T-helper 1 cell treated with Interleukin-12 subunit alpha and Interleukin-12 subunit beta and Interleukin-4 antibody, amounts not matched to agents 30 ng/mL and 1 ng/mL, for 36 hours (primary cell): Measurements from ENCODE around the gene TMEM163. TPM values are rescaled to one million over a fixed set of nuclear protein-coding genes. Genes with fewer than 3 reads are reported as not detected.

Experiments used
- intact Hi-C: fragments of 100-400 bp; cut with micrococcal nuclease; formaldehyde crosslinking; loops from one replicate; pipeline ENCODE4 v1.15.1; 2024
- total RNA-seq: library from RNA; stranded (reverse); gene quantifications from 2 replicates; pipeline ENCODE4 v1.2.3, GENCODE V29; 2022

The TMEM163 gene
- total RNA-seq, 1 donor from 2014 or later, result 0.29 TPM

DNA sequence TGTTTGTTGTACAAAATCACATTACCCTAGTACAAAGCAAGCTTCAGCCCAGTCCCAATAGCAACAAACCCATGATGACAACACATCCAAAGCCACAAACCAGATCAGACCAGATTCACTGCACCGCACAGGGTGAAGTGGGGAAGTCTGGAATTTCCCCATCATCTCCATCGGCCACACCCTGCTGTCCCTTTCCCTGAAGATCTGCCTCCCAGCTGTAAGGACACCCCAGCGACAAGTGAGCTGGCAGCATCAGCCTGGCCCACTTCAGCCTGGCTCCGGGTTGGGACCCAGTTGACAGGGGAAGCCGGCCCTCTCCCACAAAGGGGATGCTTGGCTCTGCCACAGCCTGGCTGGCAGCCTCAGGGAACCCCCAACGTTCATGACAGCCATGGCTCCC, 257.3 kb downstream of the TMEM163 start:
- intact Hi-C loops, result no loop called here

DNA sequence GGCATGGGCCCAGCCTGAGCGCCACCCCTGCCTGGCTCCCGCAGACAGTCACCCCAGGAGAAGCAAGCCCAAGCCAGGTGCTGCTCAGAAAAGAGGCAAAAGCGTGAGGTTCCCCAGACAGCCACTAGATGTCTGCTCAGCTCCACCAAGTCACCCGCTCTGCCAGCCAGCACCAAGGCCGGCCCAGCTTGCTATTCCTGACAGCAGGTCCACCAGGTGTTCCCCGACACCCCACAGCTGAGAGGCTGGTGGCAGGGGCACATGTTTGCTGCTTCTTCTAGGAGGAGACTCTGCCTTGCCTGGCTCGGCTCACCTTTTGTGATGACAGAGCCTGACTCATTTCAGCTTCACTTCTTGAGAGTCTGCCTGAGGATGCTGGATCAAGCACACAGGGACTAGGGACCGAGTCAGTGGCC, 258.2 kb downstream of the TMEM163 start:
- intact Hi-C loops, result no loop called here

DNA sequence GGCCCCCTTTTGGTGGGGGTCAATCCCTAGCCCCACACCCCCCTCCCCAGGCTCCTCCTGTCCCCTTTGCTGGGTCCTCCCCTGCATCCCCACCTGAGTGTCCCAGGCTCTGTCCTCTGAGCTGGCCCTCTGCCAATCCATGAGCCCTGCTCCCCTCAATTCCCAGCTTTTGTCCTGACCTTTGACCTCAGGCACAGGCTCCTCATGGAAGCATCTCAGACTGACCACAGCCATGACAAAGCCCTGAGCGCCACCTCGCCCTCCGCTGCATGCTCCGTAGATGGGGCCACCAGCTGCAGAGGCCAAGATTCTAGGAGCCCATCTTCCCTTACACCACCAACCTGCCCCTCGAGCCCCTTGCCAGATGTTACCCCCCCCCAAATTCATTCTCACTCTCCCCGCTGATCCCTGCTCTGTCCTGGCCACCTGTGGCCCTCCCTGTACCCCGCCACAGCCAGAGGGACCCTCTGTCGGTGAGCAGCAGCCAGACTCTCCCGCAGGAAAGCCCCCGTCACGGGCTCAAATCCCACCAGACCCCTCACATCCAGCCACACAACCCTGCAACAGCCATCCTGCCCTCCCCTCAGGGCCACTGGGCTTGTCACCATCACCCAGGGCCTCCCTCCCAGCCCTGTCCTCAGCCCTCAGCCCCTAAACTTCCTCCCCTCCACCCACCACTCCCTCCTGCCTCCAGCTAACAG, 258.9 kb downstream of the TMEM163 start:
- intact Hi-C loops, result no loop called here

DNA sequence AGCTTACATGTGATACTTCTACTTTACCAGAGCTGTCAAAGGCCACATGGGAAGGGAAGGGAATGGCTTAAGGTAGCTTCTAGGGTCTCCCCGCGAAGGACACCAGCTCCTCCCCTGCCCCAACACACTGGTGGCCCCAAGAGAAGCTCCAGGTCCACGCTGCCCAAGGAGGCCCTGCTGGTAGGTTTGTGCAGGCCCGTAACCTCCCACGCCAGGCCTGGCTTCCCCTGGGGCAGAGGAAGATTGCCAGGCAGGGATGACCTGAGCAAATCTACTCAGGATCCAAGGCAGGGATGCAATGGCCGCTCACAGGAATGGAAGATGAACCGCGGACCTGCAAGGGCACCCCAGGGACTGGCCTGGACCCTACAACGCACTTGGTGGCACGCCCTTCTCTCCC, 259.9 kb downstream of the TMEM163 start:
- intact Hi-C loops, result no loop called here

DNA sequence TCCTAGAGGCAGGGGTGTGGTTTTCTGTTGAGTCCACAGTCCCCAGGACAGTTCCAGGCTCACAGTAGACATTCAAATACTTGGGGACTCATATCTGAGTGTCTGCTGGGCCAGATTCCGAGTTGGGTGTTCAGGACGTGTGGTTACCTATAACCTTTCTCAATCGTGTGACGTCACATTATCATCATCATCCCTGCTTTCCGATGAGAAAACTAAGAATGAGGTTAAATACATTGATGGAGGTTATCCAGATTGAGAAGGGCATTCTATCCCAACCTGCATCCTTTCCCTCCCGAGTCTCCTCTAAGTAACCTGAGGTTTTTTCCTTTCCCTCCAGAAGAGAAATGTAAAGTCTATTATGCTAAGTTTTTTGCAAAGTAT, 260.3 kb downstream of the TMEM163 start:
- intact Hi-C loops, result no loop called here

DNA sequence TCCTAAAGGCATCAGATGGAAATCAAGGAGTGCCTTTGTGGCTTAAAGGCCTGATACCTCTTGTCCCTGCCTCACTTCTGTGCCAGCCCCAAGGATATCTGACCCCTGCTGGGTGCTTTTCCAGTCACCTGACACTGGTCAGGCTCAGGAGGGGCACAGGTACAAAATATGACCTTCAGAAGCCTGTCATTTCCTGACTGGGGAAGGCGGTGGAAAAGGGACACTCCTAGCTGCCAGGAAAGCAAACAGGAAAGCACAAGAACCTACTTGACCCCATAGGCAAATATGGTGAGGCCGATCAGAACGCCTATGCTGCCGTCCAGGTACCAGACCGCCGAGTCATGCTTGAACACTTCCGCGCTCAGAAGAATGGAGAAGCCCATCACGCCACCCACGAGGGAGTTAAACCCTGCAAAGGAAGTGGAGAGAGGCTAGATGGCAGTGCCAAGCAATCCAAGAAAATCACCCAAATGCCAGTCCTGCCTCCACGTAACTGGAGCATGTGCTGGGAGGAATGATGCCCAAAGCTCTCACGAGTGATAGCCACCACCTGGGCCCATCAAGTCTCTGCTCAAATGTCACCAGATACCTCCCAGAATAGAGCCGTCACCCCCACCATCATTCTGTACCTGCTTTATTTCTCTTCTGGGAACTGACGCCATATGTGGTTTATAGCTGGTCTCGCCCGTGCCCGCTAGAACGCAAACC, 260.9 kb downstream of the TMEM163 start:
- intact Hi-C loops, result no loop called here

DNA sequence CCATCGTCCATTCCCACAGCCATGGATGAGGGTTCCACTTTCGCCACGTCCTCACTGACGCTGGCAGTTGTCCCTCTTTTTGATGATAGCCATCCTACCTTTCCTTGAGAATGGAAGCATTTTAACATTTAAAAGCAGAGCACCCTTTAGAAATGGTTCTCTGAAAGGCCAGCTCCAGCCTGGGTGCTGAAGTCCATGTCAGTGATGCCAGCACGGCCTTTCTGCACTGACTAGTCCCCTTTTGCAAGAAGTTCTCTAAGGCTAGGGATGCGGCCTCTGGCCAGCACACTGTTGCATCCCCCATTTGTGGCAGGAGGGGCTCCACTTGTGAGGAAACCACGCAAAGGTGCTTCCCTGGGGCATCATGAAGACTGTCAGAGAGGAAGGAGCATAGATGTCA, 261.4 kb downstream of the TMEM163 start:
- intact Hi-C loops, result no loop called here

DNA sequence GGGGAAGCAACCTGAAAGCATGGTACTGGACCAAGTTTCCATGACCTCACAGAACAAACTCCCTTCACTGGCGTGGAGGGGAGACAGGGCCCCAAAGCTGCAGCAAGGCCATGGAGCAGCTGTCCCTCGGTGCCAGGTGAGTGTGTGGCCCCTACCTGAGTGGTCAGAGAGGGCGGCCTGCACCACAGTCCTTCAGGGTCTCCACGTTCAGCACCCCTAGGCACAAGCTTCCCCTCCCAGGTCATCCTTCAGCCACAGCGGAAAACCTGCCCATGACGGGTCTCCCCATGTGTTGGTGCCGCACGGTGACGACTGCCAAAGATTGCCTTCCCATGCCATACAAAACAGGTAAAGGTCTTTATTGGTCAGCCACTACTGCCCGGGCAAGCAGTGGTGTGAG, 263.4 kb downstream of the TMEM163 start:
- intact Hi-C loops, result no loop called here

DNA sequence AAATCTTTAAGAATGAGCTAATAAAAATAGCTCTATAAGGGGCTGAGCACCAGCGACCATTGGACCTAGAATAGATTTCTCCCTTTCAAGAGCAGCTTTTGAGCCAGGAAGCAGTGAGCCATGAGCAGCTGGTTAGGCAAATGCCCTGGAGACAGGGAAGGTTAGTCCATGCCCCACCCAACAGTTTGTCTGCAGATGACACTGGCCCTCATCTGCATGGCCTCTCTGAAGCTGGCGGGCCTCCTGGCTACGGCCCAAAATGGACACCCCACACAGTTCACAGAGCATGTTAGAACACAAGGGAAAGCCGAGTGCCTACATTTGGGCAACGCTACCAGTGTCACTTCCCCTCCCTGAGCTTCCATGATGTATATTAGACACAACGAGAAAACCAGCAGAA, 263.9 kb downstream of the TMEM163 start:
- intact Hi-C loops, result no loop called here

DNA sequence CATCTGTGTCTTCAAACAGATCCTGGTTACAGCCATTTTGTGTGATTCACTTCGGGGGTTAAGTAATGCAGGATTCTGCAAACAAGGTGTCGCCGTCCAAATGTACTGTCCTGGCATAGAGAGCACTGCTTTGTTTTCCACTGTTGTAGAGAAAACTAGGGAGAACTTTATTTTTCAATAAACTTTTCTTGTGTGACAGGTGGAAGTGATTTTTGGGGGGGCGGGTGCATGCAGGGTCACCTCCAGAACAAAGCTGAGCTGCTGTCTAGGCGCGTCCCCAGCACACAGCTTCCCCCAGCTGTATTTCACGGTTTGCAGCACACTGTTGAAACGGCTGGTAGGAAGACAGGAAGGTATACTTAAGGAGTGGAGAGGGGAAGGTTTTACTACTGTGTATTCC, 264.4 kb downstream of the TMEM163 start:
- intact Hi-C loops, result no loop called here

DNA sequence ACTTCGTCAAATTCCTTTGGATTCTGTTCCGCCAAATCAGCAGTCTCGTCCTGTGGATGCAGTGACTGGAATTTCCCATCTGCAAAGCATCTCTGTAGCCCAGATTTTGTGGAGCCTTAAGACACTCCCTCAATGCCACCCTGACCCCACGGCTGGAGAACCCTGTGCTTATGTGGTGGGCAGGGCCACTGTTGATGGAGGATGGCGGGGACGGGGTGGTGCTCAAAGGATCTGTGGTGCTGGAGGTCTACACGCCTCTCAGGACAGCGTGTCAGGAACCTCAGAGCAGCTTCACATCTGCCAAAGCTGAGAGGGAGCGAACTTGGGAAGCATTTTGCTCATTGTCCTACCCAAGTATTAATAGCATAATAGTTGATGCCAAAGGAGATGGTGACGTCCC, 264.8 kb downstream of the TMEM163 start:
- intact Hi-C loops, result no loop called here

DNA sequence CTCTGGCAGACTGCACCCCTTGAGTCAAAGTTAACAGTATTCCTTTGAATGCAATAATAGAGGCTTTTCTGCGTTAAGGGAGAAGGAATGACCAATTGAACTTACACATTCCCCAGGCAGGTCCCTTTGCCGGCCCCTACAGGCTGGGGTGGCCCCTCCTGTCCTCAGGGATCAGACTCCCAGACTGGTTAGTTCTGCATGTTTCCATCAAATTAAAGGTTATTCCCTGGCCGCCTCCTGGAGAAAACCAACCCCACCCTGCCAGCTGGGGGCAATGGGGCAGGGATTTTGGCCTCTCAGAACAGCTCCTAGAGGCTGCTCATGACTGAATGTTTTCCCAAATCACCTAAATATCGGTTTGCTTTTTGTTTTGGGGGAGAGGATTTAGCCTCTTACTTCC, 265.3 kb downstream of the TMEM163 start:
- intact Hi-C loops, result no loop called here

DNA sequence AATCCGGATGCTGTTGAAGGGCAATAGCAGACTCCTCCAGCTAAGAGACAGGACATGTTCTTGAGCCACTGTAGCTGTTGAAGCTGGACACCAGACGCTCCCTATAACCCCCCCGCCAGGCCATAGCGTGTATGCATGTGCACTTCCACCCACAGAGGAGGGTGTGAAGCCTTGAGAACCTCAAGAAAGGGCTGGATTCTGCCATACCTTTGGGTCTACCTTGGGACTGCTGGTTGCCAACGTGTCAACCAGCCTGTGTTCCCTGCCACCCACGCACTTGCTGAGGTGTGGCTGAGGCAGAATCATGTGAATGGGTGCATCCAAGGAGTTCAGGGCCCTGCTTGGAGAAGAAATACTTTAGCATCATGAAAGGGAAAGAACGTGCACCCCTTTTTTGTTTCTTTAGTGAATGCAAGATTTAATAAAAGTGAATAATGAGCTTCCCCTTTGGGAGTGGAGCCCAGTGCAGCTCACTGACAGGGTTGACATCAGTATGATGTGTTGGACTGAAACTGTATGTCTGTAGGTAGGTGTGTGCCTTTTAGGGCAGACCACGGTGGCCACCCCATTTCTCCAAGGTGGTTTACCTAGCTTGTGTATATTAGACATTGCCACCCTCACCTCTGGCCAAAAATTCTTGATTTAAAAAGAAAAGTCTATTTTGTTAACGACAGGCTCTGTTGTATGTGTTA, 266.6 kb downstream of the TMEM163 start:
- intact Hi-C loops, result no loop called here

DNA sequence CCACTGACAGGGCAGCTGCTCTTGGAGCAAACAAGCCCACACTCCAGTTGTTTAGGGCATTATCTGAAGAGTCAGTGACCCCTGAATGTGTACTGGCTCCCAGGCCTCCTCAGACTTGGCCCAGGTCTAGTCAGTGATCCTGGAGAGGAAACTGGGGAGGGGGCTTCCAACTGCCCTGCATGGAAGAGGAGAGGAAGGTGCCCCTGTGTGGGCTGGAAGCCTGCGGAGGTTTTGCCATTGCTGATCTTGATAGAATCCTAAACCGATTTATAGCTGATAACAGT, 267.5 kb downstream of the TMEM163 start:
- intact Hi-C loops, result loop anchor here (1.0 to 2.0 kb wide), 5 partner anchors 206 to 564 kb away; partner anchors contain the start of gene CCNT2

DNA sequence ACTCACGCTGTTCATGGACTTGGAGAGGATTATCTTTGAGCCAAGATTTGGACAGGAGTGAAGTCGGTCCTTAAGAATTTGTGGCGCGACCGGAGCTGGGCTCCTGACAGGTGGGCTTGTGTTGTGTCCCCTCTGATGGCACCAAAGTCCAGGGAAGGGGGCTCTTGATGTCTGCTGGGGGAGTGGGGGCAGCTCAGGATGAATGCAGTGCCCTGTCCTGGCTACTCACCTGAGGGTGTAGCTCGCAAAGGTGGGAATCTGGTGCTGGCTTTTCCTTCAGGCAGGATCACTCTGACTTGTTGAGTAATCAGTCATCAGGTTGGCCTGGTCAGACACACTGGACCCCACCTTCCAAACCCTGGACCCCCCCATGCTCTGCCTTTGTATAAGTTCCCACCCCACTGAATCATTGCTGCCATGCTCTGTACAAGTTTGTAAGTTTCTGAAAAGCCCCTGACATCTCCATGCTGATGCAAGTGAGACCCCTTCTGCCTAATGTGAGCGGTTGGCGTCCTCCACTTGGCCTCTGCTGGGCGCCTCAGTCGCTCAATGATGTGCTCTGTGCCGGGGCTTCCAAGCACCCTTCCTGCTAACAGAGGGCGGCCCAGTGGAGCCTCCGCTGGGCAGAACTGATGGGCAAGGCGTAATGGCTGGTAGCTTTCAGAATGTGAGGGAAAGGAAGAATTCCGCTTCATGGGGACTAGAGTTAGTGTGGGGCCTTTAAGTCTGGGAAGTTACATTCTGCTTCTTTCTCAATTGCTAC, 268.9 kb downstream of the TMEM163 start:
- intact Hi-C loops, result loop anchor here (2.0 kb wide), 2 partner anchors 205 to 563 kb away; no protein-coding TSS in a partner anchor

DNA sequence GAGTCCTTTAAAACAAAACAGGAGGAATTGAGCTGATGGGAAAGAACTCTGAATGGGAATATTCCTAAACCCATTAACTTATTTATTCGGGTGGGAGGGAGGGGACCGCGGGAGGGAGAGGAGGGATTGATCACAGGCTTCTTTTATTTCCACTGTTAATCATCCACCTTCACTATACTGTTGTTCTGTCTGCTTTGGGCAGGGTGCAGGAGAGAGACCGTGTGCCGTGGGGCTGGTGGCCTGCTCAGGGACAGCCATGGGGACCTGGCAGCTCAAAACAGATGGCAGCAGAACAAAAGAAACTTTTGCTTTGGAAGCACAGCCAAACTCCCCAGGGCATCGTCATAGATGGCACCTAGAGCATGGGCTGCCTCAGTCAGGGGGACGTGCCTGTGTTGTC, 269.6 kb downstream of the TMEM163 start:
- intact Hi-C loops, result no loop called here

DNA sequence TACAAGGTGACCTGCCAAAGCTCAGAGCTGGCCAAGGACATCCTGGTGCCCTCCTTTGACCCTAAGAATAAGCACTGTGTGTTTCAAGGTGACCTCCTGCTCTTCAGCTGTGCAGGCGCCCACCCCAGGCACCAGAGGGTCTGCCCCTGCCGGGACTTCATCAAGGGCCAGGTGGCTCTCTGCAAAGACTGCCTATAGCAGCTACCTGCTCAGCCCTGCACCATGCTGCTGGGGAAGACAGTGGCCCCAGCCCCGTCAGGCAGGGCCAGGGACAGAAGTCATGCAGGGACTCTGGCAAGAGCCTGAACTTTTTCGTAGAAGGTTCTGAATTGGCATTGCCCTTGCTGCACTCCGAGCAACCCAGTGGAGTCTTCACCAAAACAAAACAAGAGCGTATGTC, 270.1 kb downstream of the TMEM163 start:
- intact Hi-C loops, result no loop called here

DNA sequence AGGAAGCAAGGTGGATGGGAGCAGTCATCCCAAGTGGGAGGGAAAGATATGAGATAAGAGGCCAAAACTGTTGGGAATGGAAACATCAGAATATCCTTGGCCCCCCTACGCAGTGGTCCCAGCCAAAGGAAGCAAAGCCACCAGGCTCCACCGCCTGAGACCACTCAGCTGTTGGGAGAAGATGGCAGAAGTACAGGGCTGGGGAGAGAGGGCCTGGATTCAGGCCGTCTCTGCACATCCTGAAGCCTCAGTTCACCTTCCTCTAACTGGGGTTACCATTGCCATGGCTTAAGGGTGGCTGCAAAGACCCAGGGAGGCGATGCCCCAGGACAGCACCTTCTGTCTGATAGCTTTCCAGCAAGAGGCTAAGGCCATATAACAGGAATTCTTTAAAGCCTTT, 271.1 kb downstream of the TMEM163 start:
- intact Hi-C loops, result no loop called here

DNA sequence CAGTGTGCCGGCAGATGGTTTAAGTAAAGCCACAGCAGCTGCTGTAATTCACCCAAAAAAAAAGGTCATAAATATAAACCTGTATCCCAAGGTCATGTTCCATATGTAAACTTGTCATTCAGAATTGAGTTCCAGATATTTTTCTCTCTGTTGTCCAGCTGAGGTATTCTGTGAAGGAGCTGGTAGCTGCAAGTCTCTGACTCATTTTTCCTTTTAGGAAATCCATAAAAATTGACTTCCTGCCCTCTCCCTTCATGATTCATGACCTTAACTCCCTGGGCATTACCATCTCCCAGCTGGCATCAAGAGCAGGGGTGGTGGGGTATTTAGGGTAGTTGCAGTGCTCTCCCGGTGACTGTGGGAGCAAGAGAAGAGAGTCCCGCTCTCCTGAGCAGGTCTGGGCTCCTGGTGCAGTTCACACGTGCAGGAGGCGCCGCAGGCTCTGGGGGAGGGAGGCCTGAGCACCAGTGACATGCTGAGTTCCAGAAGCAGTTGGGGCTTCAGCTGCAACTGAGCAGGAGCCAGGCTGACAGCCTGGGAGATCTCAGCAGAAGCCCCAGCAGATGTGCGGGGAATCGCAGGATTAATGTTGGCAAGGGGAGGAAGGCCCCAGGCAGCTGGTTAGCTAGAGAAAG, 272.3 kb downstream of the TMEM163 start:
- intact Hi-C loops, result no loop called here

DNA sequence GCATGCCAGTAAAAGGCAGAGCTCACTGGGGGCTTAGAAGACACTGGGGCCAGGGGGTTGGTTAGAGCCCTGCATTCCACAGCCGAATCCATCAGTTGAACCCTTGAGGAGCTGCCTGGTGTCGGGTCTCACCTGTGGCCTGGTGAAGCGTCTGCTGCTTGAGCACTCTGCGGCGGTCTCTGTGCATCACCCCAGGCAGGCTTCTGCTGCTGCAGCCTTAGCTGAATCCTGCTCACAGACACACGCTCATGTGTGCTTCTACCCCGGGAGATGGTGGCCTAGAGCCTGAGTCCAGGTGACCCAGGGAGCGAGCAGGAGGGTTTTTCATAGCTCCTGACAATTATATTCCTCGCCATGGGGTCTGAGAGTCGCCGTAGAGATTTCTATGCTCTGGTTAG, 272.8 kb downstream of the TMEM163 start:
- intact Hi-C loops, result no loop called here

DNA sequence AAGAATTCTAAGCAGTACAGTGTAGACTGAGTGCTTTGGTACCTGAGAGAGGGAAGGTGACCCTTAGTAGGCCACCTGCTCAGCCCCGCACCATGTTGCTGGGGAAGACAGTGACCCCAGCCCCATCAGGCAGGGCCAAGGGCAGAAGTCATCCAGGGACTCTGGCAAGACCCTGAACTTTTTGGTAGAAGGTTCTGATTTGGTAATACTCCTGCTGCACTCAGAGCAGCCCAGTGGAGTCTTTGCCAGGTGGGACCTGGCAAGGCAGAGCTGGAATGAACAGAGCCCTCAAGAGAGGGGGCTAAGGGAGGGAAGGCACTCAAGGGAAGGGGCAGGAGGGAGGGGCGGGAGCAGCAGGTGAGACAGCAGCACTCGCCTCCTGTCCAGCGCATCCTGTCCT, 273.7 kb downstream of the TMEM163 start:
- intact Hi-C loops, result no loop called here
